DND-41 (cell line): ENCODE data around the gene CCDC83.

ENCODE experiments used
- EZH2 ChIP-seq: IDR thresholded peaks from 3 replicates; pipeline ENCODE4 v1.6.1; 2012; ENCODE audit warnings: borderline replicate concordance, low read depth, mild to moderate bottlenecking, moderate library complexity, low read length, inconsistent platforms; ENCODE audit not compliant: severe bottlenecking
- TF ChIP-seq, protein P1 (sequence below): IDR thresholded peaks from 2 replicates; pipeline ENCODE4 v1.5.1; 2012; ENCODE audit warnings: borderline replicate concordance, low read length, moderate library complexity, mild to moderate bottlenecking; ENCODE audit not compliant: poor library complexity, severe bottlenecking; ENCODE audit errors: extremely low read depth

DNA sequence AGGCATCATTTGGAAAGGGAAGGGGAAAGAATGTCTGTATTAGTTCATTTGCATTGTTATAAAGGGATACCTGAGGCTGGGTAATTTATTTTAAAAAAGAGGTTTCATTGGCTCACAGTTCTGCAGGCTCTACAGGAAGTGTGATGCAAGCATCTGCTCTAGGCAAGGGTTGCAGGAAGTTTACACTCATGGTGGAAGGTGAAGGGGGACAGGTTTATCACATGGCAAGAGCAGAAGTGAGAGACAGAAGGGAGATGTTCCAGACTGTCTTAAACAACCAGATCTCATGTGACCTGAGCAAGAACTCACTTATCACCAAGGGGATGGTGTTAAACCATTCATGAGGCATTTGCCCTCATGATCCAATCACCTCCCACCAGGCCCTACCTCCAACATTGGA lies 90.6 kb downstream of the CCDC83 start:
- TF ChIP-seq, protein P1, sequence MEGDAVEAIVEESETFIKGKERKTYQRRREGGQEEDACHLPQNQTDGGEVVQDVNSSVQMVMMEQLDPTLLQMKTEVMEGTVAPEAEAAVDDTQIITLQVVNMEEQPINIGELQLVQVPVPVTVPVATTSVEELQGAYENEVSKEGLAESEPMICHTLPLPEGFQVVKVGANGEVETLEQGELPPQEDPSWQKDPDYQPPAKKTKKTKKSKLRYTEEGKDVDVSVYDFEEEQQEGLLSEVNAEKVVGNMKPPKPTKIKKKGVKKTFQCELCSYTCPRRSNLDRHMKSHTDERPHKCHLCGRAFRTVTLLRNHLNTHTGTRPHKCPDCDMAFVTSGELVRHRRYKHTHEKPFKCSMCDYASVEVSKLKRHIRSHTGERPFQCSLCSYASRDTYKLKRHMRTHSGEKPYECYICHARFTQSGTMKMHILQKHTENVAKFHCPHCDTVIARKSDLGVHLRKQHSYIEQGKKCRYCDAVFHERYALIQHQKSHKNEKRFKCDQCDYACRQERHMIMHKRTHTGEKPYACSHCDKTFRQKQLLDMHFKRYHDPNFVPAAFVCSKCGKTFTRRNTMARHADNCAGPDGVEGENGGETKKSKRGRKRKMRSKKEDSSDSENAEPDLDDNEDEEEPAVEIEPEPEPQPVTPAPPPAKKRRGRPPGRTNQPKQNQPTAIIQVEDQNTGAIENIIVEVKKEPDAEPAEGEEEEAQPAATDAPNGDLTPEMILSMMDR: no peak
- TF ChIP-seq EZH2: no peak
